Iris pigment epithelial cell (primary cell): Measurements from ENCODE around the gene KANK4.
"Not testable (repeated sequence)": the region's sequence is repeated elsewhere in the genome, so short reads cannot be mapped to it uniquely, and the experiment has no call there.

Source experiments
- DNase-seq: peaks from one replicate; pipeline ENCODE4 v3.0.0-alpha.2; 2011; ENCODE audit warnings: low read depth

KANK4 gene

DNA sequence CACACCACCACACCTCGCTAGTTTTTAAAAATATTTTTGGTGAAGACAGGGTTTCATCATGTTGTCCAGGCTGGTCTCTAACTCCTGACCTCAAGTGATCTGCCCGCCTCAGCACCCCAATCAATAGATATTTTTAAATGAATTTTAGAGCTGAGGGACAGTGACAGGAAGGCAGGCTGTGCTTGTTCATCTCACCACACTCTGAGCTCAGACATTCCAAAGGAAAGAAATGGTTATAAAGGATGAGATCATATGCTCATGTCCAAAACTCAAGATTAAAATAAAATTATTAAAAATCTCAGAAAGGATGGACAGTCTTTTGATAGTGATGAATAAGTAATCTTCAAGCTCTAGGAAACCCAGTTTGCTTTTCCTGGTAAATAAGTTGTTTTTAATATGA is 83.7 kb downstream of the KANK4 start:
- DNase-seq, result no peak

DNA sequence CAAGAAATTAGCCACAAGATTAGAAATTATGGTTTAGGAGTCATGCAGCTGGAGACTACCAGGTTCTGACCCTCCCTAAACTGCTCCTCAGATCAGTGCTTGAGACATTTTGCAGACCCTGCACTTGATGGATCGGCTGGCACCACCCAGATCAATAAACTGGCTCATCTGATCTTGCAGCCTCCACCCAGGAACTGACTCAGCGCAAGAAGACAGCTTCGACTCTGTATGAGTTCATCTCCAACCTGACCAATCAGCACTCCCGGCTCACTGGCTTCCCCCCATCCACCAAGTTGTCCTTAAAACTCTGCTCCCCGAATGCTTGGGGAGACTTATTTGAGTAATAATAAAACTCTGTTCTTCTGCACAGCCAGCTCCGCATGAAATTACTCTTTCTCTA is 84.5 kb downstream of the KANK4 start:
- DNase-seq, result no peak

DNA sequence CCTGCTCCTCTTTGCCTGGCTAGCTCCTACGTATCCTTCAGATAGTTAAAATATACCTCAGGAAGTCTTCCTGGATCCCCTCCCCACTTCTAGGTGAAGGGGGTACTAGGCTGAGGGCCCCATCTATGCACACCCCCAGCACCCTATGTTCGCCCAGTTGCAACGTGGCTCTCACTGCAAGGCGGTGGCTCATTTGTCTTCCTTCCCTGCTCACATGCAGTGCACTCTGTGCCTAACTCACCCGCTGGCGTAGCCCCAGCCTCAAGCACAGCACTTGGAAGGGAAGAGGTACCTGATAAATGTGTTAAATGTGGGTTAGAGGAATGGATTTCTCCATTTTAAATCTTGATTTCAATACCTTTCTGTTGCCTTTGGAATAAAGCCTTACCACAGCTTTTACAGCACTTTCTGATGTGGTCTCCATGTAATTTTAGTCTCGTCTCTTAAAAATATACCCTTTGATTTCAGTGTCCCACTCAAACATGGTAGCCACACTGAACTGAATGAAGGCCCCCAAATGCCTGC is 85.2 kb downstream of the KANK4 start:
- no peak for DNase-seq

DNA sequence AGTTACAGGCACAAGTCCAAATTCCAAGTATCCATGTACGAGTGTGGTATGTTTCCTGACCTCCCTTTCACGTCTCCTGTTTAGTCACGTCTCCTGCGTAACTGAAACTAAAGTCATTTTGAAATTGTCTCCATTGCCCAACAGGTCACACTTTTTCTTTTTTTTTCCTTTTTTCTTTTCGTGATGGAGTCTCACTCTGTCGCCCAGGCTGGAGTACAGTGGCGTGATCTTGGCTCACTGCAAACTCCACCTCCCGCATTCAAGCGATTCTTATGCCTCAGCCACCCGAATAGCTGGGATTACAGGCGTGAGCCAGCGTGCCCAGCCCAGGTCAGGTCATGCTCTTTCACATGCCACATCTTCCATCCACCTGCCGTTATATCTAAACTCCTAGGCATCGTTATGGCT is 86.4 kb downstream of the KANK4 start:
- DNase-seq, result no peak

DNA sequence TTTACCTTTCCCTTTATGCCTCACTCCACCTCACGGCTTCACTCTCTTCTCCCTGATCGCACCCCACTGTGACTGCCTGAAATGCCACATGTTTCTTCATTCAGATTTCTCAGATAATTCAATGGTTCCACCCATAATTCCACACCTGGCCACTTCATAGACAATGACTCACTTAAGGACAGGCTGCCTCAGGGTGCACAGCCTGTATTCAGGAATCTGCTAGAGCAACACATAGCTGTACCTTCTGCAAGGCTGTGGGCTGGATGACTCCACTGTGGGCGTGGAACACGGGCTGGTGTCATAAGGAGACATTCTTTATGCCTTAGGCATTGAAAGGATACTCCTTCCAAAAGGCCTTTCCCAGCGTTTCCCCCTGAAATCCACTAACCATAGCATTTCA is 88.5 kb downstream of the KANK4 start:
- peak; percentile 72 for DNase-seq

DNA sequence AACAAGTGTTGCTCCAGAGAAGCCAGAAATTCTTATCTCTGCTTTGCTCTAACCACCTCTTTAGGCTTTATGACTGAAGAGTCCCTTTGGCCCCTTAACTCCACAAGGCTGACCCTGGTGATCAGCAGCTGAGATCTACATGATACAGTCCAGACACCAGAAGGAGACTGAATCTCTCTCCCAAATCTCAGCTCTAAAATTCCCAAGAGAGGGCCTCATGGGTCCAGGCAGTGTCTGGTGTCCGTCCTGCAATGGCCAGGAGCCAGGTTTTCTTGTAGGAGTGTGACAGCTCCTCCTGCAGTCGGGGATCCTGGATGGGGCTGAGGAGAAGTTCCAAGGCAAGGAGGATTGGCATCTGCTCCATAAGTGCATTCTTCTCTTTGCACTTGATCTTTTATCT is 89.3 kb downstream of the KANK4 start:
- DNase-seq, result no peak

DNA sequence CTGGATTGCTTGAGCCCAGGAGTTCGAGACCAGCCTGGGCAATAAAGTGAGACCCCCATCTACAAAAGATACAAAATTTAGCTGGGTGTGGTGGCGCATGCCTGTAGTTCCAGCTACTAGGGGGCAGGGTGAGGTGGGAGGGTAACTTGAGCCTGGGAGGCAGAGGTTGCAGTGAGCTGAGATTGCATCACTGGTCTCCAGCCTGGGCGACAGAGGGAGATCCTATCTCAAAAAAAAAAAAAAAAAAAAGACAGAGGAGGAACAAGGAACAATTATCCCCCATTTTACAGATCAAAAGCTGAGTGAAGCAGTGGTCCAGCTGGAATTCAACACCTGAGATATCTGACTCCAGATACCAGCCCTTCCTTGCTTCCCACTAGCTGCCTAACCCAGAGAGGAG is 89.8 kb downstream of the KANK4 start:
- DNase-seq, result no peak

DNA sequence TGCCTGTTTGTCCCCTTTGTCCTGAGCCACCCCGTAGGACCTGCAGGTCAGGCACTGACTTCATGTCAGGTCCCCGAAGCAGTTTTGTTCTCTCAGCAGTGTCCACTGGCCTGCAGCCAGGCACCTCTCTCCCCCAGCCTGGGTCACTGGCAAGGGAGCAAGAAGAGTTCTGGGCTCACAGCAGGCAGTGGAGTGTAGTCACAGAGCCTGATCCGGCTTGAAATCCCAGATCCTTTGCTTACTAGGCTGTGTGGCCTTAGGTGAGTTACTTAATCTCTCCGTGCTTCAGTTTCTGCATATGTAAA is 90.4 kb downstream of the KANK4 start:
- no peak for DNase-seq

DNA sequence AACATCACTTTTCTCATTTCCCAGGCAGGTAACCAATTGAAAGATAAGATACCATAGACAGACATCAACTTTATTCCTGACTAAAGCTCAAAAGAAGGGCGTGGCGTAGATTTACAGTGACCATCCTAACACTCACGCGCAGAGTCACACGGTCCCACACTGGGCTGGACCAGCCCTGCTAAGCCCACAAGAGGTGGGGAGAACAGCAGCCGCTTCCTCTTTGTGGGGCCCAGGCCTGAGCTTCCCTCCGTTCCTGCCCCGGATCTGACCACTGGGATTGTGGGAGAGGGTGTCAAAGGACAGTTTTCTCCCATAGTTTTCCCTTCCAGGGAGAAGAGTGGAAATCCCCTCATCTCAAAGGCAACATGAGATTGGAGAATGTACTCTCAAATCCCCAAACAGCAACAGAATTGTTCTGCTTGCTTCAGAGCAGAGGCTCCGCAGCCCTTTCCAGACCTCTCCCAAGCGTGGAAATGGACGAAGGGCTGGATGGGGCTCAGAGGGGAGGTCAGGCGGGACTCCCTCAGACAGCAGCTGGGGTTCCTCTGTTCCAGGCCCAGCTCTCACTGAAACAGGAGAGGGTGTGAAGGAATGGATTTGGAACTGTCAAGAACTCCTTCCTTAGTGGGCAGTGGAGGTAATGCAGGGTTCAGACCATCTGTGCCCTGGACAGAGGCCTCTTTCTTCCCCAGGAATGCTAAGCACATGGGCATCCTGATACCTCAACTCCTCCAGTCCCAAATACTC is 90.9 kb downstream of the KANK4 start:
- no peak for DNase-seq

DNA sequence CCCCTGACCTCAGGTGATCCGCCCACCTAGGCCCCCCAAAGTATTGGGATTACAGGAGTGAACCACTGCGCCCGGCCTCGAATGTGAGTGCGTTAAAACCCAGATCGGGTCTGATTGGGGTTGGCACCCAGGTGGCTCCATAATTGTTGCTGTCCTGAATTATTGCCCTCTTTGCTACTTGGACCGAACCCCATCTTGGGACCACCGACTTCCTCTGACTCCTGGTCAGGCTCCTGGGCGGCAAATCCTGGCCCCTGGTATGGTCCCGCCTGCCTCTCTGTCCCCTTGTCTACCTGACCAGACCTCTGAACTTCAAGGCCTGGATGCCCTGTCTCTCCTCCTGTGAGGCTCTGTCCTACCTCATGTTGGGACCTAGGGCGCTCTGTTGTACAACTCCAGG is 91.7 kb downstream of the KANK4 start:
- no peak for DNase-seq

DNA sequence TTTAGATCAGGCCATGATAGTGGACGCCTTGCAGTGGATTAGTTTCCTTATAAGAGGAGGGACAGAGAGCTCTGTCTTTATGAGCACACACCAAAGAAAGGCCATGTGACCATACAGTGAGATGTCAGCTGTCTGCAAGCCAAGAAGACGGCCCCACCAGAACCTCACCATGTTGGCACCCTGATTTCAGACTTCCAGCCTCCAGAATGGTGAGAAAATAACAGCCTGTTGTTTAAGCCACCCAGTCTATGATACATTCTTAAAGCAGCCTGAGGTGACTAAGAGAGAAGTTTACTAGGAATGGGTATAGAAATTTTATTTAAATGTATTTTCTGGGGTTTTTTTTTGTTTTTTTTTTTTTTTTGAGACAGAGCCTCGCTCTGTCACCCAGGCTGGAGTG is 95.1 kb downstream of the KANK4 start:
- DNase-seq, result no peak

DNA sequence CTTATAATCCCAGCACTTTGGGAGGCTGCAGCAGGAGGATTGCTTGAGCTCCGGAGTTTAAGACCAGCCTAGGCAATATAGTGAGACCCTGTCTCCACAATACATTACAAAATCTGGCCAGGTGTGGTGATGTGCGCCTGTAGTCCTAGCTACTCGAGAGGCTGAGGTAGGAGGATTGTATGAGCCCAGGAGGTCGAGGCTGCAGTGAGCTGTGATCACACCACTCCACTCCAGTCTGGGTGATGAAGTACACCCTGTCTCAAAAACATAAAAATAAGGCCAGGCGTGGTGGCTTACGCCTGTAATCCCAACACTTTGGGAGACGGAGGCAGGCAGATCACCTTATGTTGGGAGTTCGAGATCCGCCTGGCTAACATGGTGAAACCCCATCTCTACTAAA is 96.9 kb downstream of the KANK4 start:
- DNase-seq, result no peak

DNA sequence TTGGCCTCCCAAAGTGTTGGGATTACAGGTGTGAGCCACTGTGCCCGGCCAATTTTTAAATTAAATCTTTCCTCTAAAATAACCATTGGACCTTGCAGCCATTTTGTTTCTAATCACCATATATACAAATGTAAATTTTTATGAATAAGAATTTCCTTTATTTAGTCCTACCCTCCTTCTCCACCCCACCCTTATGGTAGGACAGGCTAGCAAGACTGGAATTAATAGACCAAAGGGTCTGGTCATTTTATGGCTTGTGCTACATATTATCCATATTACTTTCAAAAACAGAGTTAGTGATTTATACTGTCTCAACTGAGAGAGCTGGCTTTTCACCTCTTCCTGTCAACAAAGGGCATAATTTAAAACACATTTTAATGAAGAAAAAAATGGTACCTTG is 98.1 kb downstream of the KANK4 start:
- DNase-seq, result no peak

DNA sequence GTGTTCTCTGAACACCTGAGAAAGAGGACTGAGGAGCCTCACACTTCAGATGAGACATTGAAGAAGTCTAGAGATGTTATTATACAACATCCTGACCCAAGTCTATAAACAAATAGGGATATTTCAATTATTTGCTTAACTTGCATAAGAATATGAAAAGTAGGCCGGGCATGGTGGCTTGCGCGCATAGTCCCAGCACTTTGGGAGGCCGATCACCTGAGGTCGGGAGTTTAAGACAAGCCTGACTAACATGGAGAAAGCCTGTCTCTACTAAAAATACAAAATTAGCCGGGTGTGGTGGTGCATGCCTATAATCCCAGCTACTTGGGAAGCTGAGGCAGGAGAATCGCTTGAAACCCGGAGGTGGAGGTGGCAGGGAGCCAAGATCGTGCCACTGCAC is 98.8 kb downstream of the KANK4 start:
- not testable (repeated sequence) for DNase-seq

DNA sequence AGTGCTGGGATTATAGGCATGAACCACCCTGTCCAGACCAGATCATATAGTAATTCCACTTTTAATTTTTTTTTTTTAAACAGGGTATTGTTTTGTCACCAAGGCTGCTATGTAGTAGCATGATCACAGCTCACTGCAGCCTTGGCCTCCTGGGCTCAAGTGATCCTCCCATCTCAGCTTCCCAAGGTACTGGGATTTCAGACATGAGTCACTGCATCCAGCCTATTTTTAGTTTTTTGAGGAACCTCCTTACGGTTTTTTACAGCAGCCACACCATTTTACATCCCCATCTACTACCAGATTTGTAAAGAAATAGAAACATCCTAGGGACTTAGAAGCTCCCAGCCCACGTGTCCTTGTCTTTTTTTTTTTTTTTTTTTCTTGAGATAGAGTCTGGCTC is 100.6 kb downstream of the KANK4 start:
- DNase-seq, result no peak

DNA sequence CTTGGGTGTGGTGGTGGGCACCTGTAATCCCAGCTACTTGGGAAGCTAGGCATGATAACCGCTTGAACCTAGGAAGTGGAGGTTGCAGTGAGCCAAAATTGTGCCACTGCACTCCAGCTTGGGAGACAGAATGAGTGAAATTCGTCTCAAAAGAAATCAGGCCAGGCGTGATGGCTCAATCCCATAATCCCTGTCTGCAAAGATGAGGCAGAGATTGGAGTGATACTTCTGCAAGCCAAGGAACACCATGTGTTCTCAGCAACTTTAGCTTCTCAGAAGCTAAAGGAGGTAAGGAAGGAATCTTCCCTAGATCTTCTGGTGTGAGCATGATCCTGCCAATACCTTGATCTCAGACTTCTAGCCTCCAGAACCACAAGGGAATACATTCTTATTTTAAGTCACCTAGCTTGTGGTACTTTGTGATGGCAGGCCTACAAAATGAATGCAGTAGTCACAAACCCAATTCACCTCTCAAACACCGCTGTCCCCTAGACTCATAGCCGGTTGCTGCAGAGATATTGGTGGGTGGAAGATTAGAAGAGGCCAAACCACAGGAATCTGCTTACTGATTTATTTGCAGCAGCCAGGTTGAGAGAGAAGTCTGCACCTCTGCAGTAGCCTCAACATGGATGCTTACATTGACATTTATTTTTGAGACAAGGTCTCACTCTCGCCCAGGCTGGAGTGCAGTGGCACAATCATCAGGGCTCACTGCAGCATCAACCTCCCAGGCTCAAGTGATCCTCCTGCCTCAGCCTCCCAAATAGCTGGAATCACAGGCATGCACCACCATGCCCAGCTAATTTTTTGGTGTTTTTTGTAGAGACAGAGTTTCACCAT is 105.9 kb downstream of the KANK4 start:
- no peak for DNase-seq

DNA sequence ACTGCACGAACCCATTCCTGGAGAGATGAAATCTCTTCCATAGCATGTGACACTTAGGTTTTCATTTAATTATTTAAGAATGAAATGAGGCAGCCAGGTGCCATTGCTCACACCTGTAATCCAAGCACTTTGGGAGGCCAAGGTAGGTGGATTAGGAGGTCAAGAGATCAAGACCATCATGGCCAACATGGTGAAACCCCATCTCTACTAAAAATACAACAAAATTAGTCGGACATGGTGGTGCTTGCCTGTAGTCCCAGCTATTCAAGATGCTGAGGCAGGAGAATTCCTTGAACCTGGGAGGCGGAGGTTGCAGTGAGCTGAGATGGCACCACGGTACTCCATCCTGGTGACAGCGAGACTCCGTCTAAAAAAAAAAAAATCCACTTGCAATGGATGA is 106.8 kb downstream of the KANK4 start:
- DNase-seq, result no peak

DNA sequence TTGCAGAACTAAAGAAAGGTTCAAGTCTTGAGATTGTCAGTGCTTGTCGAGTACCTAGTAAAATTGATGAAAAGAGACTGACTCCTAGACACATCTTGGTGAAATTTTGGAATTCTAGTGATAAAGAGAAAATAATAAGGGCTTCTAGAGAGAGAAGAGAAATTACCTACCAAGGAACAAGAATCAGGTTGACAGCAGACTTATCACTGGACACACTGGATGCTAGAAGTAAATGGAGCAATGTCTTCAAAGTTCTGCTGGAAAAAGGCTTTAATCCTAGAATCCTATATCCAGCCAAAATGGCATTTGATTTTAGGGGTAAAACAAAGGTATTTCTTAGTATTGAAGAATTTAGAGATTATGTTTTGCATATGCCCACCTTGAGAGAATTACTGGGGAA is 108.3 kb downstream of the KANK4 start:
- DNase-seq, result no peak

DNA sequence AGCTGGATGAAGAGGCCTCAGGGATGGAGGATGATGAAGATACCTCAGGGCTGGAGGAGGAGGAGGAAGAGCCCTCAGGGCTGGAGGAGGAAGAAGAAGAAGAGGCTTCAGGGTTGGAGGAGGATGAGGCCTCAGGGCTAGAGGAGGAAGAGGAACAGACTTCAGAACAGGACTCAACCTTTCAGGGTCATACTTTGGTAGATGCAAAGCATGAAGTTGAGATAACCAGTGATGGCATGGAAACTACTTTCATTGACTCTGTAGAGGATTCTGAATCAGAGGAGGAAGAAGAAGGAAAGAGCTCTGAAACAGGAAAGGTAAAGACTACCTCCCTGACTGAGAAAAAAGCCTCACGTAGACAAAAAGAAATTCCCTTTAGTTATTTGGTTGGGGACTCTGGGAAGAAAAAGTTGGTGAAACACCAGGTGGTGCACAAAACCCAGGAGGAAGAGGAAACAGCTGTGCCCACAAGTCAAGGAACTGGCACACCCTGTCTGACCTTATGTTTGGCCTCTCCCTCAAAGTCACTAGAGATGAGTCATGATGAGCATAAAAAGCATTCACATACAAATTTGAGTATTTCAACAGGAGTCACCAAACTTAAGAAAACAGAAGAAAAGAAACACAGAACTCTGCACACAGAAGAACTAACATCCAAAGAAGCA is 109.2 kb downstream of the KANK4 start:
- no peak for DNase-seq

DNA sequence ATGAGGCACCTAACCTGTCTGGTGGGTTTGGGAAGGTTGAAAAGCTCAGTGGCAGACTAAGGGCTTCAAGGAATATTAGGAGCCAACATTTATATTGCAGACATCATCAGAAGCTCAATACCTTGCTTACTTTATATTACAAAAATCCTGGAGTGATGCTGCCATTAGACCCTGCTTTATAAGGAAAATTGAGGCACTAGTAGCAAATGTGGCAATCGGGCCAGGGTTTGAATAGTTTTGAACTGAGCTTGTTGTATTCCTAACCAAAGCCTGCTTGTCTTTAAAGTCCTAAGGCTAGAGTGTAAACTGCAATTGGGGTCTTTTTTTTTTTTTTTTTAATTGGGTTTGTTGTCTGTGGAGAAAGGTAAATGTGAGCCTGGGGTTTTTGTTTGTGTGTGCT is 110.3 kb downstream of the KANK4 start:
- no peak for DNase-seq

DNA sequence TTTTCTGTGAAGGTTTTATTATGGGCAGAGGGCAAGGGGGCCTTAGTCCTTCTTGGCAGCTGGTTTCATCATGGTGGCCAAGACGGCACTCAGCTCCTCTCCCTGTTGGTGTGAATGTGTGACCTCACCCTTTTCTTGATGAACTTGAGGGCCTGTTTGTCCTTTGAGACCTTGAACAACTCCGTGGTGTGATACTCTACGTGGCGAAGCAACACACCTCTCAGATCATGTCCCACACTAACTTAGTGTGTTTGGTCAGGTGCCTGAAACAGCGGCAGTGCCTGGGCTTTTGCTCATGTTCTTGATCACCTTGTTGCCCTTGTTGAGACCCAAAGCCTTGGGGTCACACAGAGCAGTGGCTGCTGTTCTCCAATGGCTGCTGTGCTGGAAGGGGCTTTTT is 111.1 kb downstream of the KANK4 start:
- DNase-seq, result no peak

DNA sequence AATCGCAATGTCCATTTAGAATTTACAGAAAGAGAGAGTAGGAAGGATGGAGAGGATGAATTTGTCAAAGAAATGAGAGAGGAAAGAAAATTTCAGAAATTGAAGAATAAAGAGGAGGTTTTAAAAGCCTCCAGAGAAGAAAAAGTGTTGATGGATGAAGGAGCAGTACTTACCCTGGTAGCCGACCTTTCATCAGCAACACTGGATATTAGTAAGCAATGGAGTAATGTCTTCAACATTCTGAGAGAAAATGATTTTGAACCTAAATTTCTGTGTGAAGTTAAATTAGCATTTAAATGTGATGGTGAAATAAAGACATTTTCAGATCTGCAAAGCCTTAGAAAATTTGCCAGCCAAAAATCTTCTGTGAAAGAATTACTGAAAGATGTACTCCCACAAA is 112.0 kb downstream of the KANK4 start:
- no peak for DNase-seq

DNA sequence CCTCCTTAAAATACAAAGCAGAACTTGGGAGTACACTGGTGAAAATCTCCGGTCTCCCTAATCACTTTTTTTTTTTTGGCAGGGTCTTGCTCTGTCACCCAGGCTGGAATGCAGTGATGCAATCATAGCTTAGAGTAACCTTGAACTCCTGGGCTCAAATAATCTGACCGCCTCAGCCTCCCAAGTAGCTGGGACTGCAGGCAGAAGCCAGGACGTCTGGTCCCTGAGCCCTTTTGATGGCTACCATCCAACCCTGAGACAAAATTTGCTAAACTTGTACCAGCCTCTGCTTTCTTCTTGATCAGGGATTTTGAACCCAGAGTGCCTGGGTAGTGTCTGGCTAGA is 120.5 kb downstream of the KANK4 start:
- peak; percentile 4 for DNase-seq
